Measurements from ENCODE around the gene AATF.

- no peak for TF ChIP-seq CTCF (IDR thresholded peaks at IDR 0.05)
- TF ChIP-seq POLR2A (IDR thresholded peaks at IDR 0.05), result no peak
- no peak for TF ChIP-seq EP300 (IDR thresholded peaks at IDR 0.05)
Observed at GRCh38 chr17:36977568-36977967, 28.8 kb downstream of the AATF start.

Data from ovary (tissue), 3 donors.